ENCODE data around the gene BORCS8. TPM values are rescaled to one million over a fixed set of nuclear protein-coding genes. Genes with fewer than 3 reads are reported as not detected.
A peak's percentile ranks its signal among the peaks of the same experiment; 100 is the strongest.

The BORCS8 gene
- total and polyA plus RNA-seq, 2 of the 13 experiments (the other 11 are each of a cell fraction or from before 2014, with no cell fraction given), result 9.6 to 13.3 TPM

DNA sequence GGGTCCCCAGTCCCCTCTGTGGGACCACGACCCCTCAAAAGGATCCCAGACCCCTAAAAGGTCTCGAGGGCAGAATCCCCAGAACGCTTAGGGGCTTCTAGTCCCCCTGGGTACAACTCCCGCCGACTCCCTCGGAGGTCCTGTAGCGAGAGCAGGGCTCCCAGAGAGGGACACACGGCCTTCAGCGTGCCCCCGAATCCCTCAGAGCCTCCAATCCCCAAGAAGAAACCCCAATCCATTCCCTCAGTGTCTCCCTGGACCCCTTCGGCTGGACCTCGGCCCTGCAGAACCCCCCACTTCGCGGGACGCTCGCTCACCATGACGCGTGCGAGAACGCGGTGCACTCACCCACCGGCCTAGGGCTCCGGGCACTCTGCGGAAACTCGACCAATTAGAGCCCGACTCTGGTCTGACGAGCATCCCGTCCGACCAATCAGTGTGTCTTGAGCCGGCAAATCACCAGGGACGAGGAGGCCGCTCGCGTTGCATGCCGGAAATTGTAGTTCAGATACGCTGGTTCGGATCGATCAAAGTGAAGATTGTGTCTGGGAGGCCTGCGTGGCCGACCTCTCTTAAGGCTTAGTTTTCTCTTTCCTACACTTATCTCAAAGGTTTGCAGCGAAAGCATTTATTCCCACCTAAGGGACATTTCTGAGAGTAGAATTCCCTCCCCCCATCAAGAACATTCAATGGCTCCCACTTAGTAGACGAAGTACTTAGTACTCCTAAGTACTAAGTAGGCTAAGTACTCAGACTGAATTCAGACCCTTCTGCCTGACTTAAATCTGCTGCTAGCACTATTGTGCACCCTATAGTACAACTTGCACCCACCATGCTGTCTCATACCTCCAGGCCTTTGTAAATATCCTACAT lies 53.6 kb downstream of the BORCS8 start, which contains the start of gene TMEM161A (continued):
- TF ChIP-seq, protein P1, sequence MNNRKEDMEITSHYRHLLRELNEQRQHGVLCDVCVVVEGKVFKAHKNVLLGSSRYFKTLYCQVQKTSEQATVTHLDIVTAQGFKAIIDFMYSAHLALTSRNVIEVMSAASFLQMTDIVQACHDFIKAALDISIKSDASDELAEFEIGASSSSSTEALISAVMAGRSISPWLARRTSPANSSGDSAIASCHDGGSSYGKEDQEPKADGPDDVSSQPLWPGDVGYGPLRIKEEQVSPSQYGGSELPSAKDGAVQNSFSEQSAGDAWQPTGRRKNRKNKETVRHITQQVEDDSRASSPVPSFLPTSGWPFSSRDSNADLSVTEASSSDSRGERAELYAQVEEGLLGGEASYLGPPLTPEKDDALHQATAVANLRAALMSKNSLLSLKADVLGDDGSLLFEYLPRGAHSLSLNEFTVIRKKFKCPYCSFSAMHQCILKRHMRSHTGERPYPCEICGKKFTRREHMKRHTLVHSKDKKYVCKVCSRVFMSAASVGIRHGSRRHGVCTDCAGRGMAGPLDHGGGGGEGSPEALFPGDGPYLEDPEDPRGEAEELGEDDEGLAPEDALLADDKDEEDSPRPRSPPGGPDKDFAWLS (CRISPR knock-in tag; IDR thresholded peaks at IDR 0.05; ENCODE audit: borderline replicate concordance), result no peak
- TF ChIP-seq, protein P2, sequence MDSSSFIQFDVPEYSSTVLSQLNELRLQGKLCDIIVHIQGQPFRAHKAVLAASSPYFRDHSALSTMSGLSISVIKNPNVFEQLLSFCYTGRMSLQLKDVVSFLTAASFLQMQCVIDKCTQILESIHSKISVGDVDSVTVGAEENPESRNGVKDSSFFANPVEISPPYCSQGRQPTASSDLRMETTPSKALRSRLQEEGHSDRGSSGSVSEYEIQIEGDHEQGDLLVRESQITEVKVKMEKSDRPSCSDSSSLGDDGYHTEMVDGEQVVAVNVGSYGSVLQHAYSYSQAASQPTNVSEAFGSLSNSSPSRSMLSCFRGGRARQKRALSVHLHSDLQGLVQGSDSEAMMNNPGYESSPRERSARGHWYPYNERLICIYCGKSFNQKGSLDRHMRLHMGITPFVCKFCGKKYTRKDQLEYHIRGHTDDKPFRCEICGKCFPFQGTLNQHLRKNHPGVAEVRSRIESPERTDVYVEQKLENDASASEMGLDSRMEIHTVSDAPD (CRISPR knock-in tag; IDR thresholded peaks at IDR 0.05), result no peak
- TF ChIP-seq CBFB (CRISPR knock-in tag; IDR thresholded peaks at IDR 0.05), result 0 out of 2 replicates have a peak, but pooled peaks have one; percentile 31
- TF ChIP-seq ZSCAN31 (CRISPR knock-in tag; IDR thresholded peaks at IDR 0.05; ENCODE audit: low read depth), result peak; percentile 62; the same call in 1 of the 2 replicates
- TF ChIP-seq MTA1 (CRISPR knock-in tag; IDR thresholded peaks at IDR 0.05; ENCODE audit: borderline replicate concordance), result no peak
- TF ChIP-seq, protein P3, sequence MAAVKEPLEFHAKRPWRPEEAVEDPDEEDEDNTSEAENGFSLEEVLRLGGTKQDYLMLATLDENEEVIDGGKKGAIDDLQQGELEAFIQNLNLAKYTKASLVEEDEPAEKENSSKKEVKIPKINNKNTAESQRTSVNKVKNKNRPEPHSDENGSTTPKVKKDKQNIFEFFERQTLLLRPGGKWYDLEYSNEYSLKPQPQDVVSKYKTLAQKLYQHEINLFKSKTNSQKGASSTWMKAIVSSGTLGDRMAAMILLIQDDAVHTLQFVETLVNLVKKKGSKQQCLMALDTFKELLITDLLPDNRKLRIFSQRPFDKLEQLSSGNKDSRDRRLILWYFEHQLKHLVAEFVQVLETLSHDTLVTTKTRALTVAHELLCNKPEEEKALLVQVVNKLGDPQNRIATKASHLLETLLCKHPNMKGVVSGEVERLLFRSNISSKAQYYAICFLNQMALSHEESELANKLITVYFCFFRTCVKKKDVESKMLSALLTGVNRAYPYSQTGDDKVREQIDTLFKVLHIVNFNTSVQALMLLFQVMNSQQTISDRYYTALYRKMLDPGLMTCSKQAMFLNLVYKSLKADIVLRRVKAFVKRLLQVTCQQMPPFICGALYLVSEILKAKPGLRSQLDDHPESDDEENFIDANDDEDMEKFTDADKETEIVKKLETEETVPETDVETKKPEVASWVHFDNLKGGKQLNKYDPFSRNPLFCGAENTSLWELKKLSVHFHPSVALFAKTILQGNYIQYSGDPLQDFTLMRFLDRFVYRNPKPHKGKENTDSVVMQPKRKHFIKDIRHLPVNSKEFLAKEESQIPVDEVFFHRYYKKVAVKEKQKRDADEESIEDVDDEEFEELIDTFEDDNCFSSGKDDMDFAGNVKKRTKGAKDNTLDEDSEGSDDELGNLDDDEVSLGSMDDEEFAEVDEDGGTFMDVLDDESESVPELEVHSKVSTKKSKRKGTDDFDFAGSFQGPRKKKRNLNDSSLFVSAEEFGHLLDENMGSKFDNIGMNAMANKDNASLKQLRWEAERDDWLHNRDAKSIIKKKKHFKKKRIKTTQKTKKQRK (IDR thresholded peaks at IDR 0.05; ENCODE audit: low read length), result no peak
- TF ChIP-seq, protein P4, sequence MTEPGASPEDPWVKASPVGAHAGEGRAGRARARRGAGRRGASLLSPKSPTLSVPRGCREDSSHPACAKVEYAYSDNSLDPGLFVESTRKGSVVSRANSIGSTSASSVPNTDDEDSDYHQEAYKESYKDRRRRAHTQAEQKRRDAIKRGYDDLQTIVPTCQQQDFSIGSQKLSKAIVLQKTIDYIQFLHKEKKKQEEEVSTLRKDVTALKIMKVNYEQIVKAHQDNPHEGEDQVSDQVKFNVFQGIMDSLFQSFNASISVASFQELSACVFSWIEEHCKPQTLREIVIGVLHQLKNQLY (CRISPR knock-in tag; IDR thresholded peaks at IDR 0.05), result 0 out of 2 replicates have a peak, but pooled peaks have one; percentile 14
- TF ChIP-seq FOXC1 (CRISPR knock-in tag; IDR thresholded peaks at IDR 0.05; ENCODE audit: borderline replicate concordance), result no peak
- TF ChIP-seq JUND (CRISPR knock-in tag; IDR thresholded peaks at IDR 0.05), result no peak
- peak; percentile 59; the same call in 1 of the 2 replicates for TF ChIP-seq ZNF501 (CRISPR knock-in tag; IDR thresholded peaks at IDR 0.05)
- TF ChIP-seq SATB2 (CRISPR knock-in tag; IDR thresholded peaks at IDR 0.05), result no peak
- no peak; the same call in 1 of the 2 replicates for TF ChIP-seq FOSL2 (CRISPR knock-in tag; IDR thresholded peaks at IDR 0.05)
- TF ChIP-seq PAX8 (CRISPR knock-in tag; IDR thresholded peaks at IDR 0.05; ENCODE audit: borderline replicate concordance), result no peak
- TF ChIP-seq SALL1 (CRISPR knock-in tag; IDR thresholded peaks at IDR 0.05), result peak; percentile 82
- no peak for TF ChIP-seq ZNF780A (CRISPR knock-in tag; IDR thresholded peaks at IDR 0.05)
- TF ChIP-seq NRL (CRISPR knock-in tag; IDR thresholded peaks at IDR 0.05; ENCODE audit: borderline replicate concordance), result no peak; the same call in 1 of the 2 replicates
- TF ChIP-seq, protein P5, sequence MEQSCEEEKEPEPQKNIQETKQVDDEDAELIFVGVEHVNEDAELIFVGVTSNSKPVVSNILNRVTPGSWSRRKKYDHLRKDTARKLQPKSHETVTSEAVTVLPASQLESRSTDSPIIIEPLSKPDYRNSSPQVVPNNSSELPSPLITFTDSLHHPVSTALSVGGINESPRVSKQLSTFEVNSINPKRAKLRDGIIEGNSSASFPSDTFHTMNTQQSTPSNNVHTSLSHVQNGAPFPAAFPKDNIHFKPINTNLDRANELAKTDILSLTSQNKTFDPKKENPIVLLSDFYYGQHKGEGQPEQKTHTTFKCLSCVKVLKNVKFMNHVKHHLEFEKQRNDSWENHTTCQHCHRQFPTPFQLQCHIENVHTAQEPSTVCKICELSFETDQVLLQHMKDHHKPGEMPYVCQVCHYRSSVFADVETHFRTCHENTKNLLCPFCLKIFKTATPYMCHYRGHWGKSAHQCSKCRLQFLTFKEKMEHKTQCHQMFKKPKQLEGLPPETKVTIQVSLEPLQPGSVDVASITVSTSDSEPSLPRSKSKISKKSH (CRISPR knock-in tag; IDR thresholded peaks at IDR 0.05; ENCODE audit: borderline replicate concordance), result peak; percentile 79; the same call in 1 of the 2 replicates
- TF ChIP-seq GTF3A (CRISPR knock-in tag; conservative IDR thresholded peaks at IDR 0.05), result no peak
- peak; percentile 92; the same call in 1 of the 2 replicates for TF ChIP-seq CHD4 (IDR thresholded peaks at IDR 0.05; ENCODE audit: borderline replicate concordance, low read length)
- TF ChIP-seq TAF1 (CRISPR knock-in tag; IDR thresholded peaks at IDR 0.05), result peak; percentile 76
